NCI-H2196 (cell line): Measurements from ENCODE around the gene XRCC5.

Experiments
- DNase-seq: peaks from one replicate; lab custom pipeline; 2025; ENCODE audit not compliant: unreplicated experiment; lab: John Stamatoyannopoulos, UW

XRCC5 gene

DNA sequence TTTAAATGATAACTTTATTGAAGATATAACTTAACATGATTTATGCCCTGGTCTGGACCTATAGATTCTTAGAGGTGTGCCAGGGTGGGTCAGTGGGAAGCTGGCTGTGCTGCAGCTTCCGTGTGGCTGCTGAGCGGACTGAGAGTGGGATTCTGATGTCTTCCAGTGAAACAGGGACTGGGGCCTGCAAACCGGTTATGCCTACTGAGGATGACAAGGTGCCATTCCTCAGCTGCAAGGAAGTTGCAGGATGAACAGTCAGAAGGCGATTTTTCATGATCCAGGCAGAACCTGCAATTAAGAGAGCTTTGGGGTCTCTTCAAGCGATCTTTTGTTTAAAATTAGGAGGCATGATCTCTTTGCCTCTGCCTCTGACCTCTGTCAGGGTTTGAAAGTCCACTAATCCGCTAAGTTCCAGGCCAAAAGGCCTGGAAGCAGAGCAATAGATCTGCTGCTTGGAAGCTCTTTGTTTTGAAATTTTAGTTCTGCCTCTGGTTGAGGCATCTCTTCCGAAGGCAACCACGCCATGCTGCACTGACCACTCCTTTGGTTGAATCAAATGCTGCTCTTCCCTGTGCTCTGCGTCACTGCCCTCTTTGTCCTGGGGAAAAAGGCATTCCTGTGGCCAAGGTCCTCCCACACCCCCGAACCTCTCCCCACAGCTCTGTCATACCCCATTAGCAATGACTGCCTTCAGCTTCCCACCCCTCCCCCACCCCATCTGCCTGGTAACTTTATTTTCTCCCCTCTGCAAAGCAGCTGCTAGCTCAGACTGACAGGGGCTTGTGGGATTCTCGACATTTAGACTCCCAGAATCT lies 25.5 kb upstream of the XRCC5 start:
- DNase-seq, result no peak

DNA sequence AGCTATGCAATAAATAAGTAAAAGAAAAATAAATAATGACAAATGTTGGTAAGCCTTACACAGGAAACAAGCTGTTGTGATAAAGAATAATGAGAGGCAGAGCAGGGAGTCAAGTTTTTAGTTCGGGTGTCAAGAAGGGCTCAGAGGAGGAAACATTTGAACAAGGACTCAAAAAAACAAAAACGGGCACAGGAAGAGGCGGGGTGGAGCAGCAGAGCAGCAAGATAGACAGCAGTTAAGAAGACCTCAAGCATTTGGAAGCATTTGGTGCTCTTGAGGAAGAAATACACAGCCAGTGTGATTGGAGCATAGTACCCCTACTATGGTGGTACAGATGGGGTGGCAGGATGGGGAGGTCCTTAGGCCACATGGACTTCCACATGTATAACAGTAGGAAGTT lies 24.6 kb upstream of the XRCC5 start:
- no peak for DNase-seq

GRCh38 chr2:216086207-216086893 lies 22.8 kb upstream of the XRCC5 start:
- no peak for DNase-seq

- DNase-seq, result no peak
Measured at GRCh38 chr2:216090369-216090786, 18.8 kb upstream of the XRCC5 start.

DNA sequence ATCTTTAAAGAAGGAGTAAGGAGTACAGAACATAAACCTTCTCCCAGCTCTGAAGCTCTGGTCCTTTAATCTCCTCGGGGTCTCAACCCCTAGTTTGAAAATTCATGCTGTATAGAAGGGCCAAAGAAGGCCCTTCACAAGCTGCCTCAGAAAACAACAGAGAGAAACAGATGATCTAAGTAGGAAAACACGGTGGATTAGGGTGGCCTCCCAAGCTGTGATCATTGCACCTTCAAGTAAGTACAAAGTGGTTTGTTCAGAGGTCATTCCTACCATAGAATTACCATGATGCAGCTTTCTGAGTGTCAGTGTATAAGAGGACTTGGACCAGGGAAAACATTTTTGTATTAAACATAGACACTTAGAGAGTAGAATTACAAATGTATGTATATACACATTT lies 16.5 kb upstream of the XRCC5 start:
- DNase-seq, result no peak

GRCh38 chr2:216094701-216095100 lies 14.4 kb upstream of the XRCC5 start:
- no peak for DNase-seq

DNA sequence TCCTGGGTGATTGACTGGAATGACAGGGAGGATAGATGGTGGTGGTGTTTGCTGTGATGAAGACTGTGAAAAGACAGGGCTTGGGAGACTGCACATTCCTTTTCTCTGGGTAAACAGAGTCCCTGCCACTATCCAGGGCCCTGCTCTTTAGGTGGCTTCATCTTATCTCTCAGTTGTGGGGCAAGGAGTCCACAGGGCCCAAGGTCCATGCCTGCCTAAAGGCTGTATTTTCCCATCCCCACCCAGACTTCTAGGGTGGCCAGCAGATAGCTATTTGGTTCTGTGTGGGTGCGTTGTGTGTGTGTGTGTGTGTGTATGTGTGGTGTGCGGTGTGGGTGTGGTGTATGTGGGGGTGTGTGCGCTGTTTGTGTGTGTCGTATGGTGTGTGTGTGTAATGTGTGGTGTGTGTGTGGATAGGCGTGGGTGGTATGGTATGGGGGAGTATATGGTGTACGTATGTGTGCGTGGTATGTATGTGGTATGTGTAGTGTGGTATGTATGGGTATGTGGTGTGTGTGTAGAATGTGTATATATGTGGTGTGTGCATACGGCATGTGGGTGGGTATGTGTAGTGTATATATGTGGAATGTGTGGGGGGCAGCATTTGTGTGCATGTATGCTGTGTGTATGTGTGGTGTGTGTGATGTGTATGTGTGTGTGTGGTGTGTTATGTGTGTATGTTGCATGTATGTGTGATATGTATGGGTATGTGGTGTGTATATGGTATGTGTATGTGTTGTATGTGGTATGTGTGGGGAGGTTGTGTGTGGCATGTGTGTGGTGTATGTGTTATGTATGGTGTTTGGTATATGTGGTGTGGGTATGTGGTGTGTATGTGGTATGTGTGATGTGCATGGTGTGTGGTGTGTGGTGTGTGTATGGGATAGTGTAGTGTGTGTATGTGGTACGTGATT lies 10.5 kb upstream of the XRCC5 start:
- DNase-seq, result no peak

DNA sequence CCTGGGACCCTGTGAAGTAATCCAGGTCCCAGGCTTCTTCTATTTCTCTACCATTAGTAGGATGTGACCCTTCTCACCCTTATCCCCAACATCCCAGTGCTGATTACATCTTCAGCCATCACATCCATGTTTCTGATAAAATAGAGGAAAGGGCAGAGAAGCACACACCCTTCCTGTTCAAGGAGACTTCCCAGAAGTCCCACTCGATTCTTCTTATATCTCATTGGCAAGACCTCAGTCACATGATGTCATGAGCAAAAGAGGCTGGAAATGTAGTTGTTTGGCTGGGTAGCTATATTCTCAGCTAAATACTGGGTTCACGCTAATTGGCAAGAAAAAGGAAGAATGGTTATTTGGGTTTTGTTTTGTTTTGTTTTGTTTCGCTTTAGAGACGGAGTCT lies 8.0 kb upstream of the XRCC5 start:
- no peak for DNase-seq

GRCh38 chr2:216103213-216103612 lies 5.9 kb upstream of the XRCC5 start:
- DNase-seq, result no peak

DNA sequence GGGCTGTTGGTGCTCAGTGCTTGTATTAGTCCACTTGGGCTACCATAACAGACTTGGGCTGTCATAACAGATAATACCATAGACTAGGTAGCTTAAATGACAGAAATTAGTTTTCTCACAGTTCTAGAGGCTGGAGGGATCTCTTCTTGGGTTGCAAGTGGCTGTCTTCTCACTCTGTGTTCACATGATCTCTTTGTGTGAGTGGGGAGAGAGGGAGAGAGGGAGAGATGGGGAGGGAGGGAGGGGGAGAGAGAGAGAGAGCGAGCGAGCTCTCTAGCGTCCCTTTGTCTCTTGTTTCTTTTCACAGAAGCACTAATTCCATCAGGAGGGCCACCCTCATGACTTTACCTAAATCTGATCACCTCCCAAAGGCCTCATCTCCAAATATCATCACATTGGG lies 4.5 kb upstream of the XRCC5 start:
- no peak for DNase-seq

DNA sequence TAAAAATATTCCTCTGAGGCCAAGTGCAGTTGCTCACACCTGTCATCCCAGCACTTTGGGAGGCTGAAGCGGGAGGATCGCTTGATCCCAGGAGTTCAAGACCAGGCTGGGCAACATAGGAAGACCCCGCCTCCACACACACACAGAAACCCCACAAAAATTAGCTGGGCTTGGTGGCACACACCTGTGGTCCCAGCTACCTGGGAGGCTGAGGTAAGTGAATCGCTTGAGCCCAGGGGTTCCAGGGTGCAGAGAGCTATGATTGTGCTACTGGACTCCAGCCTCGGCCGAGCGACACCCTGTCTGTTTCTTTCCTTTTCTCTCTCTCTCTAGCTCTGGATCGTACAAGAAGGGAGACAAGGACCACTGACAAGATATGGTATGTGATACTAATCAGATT lies 1.8 kb upstream of the XRCC5 start:
- no peak for DNase-seq

DNA sequence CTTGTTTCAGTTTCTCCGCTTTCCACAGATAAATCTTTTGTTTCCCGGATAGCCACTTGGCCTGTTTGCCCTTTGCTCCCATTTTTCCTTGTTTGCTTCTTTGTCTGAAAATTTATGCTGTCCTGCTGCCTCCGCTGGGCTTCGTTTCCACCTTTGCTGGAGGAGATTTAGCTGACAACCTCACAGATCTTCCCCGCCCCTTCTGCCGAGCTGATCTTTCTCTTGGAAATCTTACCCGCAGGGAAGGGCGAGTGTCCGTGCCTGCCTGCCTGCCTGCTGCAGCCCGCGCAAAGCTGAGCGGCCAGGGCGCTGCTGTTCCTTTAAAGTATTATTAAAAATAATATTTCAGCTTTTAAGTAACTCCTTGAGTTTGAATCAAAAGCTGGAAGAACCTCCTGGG lies 1.4 kb upstream of the XRCC5 start:
- no peak for DNase-seq

GRCh38 chr2:216108310-216108966 lies 710 bp upstream of the XRCC5 start:
- DNase-seq, result no peak

DNA sequence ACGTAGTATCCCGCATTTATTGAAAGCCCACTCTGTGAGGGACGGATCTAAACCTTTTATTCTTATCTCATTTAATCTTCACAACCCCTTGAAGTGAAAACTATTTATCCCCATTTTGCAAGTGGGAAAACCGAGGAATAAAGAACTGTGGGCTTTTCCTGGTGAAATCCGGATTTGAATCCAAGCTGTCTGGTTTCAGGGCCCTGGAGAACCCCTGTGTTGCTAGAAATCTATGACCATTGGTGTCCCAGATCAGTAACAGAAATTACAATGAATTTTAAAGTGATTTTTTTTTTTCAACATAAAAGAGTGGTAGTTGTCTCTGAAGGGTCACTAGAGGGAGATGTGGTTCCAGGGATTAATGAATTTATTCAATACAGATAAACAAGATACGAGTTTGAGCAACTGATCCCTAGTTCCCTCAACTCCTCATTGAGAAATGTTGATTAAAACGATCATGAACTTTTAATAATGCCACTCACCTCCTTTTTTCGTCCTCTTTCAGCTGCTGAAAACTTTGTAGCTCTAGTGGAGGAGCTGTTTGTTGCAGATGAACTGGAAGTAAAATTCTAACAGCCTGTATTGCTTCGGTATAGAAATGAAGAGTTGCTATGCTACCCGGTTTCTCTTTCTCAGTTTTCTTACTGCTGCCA lies 940 bp downstream of the XRCC5 start:
- no peak for DNase-seq

GRCh38 chr2:216110620-216111019 lies 1.5 kb downstream of the XRCC5 start:
- no peak for DNase-seq

GRCh38 chr2:216111122-216111521 lies 2.0 kb downstream of the XRCC5 start:
- DNase-seq, result no peak

DNA sequence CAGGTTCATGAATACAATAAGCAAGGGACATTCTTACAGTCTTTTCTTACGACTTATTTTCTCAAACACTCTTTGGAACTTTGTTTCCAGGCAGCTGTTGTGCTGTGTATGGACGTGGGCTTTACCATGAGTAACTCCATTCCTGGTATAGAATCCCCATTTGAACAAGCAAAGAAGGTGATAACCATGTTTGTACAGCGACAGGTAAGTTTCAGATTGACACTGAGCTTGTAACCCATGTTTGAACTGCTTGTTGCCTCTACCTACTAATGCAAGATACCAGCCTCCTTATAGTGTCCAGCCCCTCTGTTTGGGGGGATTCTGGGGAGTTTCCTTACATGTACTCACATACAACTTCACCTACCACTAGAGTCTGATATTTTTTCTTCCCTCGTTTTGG lies 3.8 kb downstream of the XRCC5 start:
- no peak for DNase-seq

DNA sequence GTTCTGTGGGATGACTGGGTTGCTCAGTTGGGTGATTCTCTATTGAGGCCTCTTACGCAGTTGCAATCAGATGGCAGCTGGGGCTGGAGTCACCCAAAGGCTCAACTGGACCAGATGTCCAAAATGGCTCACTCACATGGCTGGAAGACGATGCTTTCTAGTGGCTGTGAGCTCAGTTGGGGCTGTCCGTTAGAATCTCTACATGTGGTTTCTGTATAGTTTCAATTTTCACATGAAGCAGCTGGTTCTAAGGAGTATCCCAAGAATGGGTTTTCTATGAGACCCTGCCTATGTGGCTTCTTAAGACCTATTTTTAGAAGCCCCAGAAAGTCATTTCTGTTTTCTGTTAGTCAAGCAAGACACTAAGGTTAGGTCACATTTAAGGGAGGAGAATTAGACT lies 4.4 kb downstream of the XRCC5 start:
- DNase-seq, result no peak

GRCh38 chr2:216114382-216114713 lies 5.2 kb downstream of the XRCC5 start:
- no peak for DNase-seq

DNA sequence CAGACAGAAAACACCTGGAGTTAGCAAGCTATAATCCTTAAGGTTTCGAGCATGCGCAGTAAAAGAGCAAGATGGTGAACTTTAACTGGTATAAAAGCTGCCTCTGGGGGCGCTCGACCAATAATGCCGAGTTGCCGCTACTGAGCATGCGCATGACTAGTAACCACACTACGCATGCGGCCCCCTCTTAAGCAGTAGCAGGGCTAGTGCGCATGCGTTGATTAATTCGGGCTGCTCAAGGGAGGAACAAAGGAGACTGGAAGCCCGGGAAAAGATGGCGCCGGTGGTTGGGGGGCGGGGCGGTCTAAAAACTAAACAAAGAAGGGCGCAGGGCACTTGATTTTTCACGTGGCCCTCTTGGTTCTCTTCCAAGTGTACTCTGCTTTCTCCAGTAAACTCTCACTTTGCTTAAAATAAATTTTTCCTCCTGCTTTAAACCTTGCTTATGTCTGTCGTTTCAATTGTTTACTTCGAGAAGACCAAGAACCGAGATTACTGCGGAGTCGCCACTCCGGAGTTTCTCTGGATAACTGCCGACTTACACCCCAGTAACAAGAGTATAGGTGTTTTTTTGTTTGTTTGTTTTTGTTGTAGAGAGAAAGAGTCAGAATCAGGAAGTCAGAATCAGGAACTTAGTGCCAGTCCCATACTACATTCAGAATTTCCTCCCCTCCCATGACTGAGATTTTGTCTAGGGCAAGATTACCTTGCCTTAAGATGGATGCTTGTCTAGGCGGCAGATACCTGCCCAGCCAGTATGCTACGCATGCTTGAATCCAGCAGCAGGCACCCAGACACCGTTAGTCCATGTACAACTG lies 5.8 kb downstream of the XRCC5 start:
- peak; percentile 98 for DNase-seq
